OCI-LY7 (cell line): ENCODE measurements around the gene SERTAD1. TPM values are rescaled to one million over a fixed set of nuclear protein-coding genes. Genes with fewer than 3 reads are reported as not detected.

ENCODE experiments used
- BruUV-seq: library from RNA; stranded (reverse); fragments of 400-500 nt; replicated peaks from 2 replicates; lab custom pipeline; 2021; lab: Mats Ljungman, UMichigan
- CTCF ChIA-PET: fragments of 300-600 bp; sonication (Branson Sonifier 250); formaldehyde crosslinking; loops from one replicate; lab custom pipeline; 2022; ENCODE audit warnings: antibody characterized with exemption; ENCODE audit not compliant: unreplicated experiment; lab: Charles Lee
- POLR2A ChIA-PET: fragments of 300-600 bp; sonication (Branson Sonifier 250); formaldehyde crosslinking; loops from one replicate; lab custom pipeline; 2022; ENCODE audit warnings: antibody characterized with exemption; lab: Charles Lee
- DNase-seq: peaks from one replicate; pipeline ENCODE4 v3.0.0-alpha.2; 2015; ENCODE audit warnings: low spot score
- H2AFZ ChIP-seq: fragments of 200-600 bp; sonication (generic), shearing (Covaris generic); 2 replicates; pipeline ENCODE4 v1.6.1; 2014; ENCODE audit warnings: mild to moderate bottlenecking, antibody characterized with exemption, low read length, moderate library complexity
- H3K27ac ChIP-seq: fragments of 200-600 bp; sonication (generic); 2 replicates; pipeline ENCODE4 v1.5.1; 2014; ENCODE audit warnings: mixed run types, low read depth, mild to moderate bottlenecking, moderate library complexity, low read length, inconsistent platforms; ENCODE audit not compliant: poor library complexity, severe bottlenecking
- H3K36me3 ChIP-seq: fragments of 200-600 bp; sonication (generic); 2 replicates; pipeline ENCODE4 v1.6.1; 2014; ENCODE audit warnings: mild to moderate bottlenecking, antibody characterized with exemption, low read length, moderate library complexity, mixed read lengths; ENCODE audit not compliant: insufficient read depth
- H3K4me1 ChIP-seq: fragments of 200-600 bp; sonication (generic); 2 replicates; pipeline ENCODE4 v1.5.1; 2014; ENCODE audit warnings: mild to moderate bottlenecking, low read length; ENCODE audit not compliant: insufficient read depth, poor library complexity, severe bottlenecking
- H3K4me2 ChIP-seq: fragments of 200-600 bp; sonication (generic); 2 replicates; pipeline ENCODE4 v1.6.1; 2014; ENCODE audit warnings: mild to moderate bottlenecking, low read length
- H3K4me3 ChIP-seq: fragments of 200-600 bp; sonication (generic); 2 replicates; pipeline ENCODE4 v1.5.1; 2014; ENCODE audit warnings: mild to moderate bottlenecking, low read depth, low read length; ENCODE audit not compliant: poor library complexity, severe bottlenecking
- H3K79me2 ChIP-seq: fragments of 200-600 bp; sonication (generic); 2 replicates; pipeline ENCODE4 v1.6.1; 2016; ENCODE audit warnings: low read depth, mild to moderate bottlenecking, low read length, moderate library complexity, mixed read lengths; ENCODE audit not compliant: insufficient read depth
- H3K9me2 ChIP-seq: fragments of 200-600 bp; sonication (generic); 2 replicates; pipeline ENCODE4 v1.6.1; 2016; ENCODE audit warnings: mild to moderate bottlenecking, low read length, mixed read lengths; ENCODE audit not compliant: insufficient read depth
- H3K9me3 ChIP-seq: fragments of 200-600 bp; sonication (generic); 2 replicates; pipeline ENCODE4 v1.6.1; 2014; ENCODE audit warnings: mild to moderate bottlenecking, mixed run types, low read length, mixed read lengths
- H4K20me1 ChIP-seq: fragments of 200-600 bp; sonication (generic); 2 replicates; pipeline ENCODE4 v1.6.1; 2014; ENCODE audit warnings: mild to moderate bottlenecking, antibody characterized with exemption, low read length, moderate library complexity, mixed read lengths; ENCODE audit not compliant: insufficient read depth
- EZH2phosphoT487 ChIP-seq: fragments of 200-600 bp; sonication (generic); IDR thresholded peaks from 2 replicates; pipeline ENCODE4 v1.6.1; 2018; ENCODE audit warnings: low read depth, borderline replicate concordance, mild to moderate bottlenecking, mixed run types, antibody characterized with exemption, low read length, moderate library complexity, mixed read lengths
- intact Hi-C: fragments of 100-400 bp; cut with micrococcal nuclease; formaldehyde crosslinking; loops from one replicate; pipeline ENCODE4 v1.10.0; 2022; ENCODE audit not compliant: unreplicated experiment
- total RNA-seq, 2 experiments: library from RNA; depleted of rRNA in 1 of 2; stranded (reverse); fragments of >200 nt in 1 of 2; shearing (Covaris generic) in 1 of 2; gene quantifications; 2 replicates each; pipeline ENCODE4 v1.2.3, GENCODE V29; 2014 to 2022
- TF ChIP-seq, protein P1 (sequence below): fragments of 200-600 bp; sonication (generic); conservative IDR thresholded peaks from 2 replicates; pipeline ENCODE4 v1.5.1; 2014; ENCODE audit warnings: mild to moderate bottlenecking, antibody characterized with exemption, low read length, moderate library complexity, mixed read lengths

Gene SERTAD1
- total RNA-seq, 2 experiments from 2014 or later: 5.7 to 6.1 TPM

DNA sequence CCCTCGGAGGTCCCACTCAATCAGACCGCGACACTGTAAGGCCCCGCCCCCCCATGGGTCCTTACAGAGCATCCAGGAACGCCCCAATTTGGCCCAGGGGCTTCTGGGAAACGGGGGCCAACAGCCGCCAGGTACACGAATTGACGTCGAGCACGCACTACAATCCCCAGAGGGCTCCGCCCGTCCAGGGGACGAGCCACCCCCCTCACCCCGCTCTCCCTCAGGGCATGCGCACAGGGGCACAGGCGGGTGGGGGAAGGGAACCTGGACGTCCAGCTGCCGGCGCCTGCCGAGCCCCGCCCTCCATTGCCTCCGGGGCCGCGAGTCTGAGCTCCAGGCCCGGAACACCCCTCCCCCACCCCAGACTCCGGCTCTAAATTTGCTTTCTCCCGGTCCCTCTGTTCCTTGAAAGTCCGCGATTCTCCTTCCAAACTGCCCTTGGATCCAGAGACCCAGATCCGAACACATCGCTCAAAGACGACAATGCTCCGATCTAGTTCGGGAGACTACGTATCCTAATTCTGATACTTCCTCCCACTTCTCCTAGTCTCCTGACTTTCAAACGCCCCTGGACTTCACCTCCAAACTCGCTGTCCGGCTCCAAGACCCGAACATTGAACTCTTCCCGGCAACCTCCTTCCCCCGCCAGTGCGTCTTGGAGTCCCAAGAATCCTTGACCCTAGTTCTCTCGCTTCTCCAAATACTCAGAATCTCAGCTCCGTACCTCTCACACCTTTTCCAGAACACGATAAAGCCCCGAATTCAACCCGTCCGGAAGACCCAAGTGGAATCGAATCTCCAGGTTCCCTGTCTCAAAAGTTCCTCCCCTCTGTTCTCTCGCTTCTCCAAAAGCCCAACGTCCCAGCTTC lies 17.6 kb upstream of the SERTAD1 start:
- POLR2A ChIA-PET: interaction anchor here (0.6 to 1.6 kb wide), 13 partner anchors 9 to 157 kb away, joined by 3 to 8 read pairs (median 4); partner anchors contain the start of gene SERTAD1
- peak overlapping the region; percentile 91 for H3K4me2 ChIP-seq
- peaks cover 28% of the 10 kb centered on the region for H3K79me2 ChIP-seq
- no TSS peak for BruUV-seq
- H2AFZ ChIP-seq: peak overlapping the region; percentile 30; the same call in 1 of the 2 replicates
- peak overlapping the region; percentile 85 for H3K4me3 ChIP-seq
- H3K36me3 ChIP-seq: peaks cover 28% of the 10 kb centered on the region
- peak; percentile 100 for DNase-seq
- CTCF ChIA-PET: interaction anchor here (0.7 kb wide), 1 partner anchor 21 kb away, joined by 3 read pairs; no protein-coding TSS in a partner anchor
- intact Hi-C loops: loop anchor here (1.0 kb wide), 1 partner anchor 18 kb away; the partner anchor contains the start of gene SERTAD1
- no peaks in the 10 kb centered on the region for H3K9me2 ChIP-seq
- H3K4me1 ChIP-seq: peaks cover 21% of the 10 kb centered on the region
- no peak for TF ChIP-seq EZH2phosphoT487
- TF ChIP-seq, protein P1, sequence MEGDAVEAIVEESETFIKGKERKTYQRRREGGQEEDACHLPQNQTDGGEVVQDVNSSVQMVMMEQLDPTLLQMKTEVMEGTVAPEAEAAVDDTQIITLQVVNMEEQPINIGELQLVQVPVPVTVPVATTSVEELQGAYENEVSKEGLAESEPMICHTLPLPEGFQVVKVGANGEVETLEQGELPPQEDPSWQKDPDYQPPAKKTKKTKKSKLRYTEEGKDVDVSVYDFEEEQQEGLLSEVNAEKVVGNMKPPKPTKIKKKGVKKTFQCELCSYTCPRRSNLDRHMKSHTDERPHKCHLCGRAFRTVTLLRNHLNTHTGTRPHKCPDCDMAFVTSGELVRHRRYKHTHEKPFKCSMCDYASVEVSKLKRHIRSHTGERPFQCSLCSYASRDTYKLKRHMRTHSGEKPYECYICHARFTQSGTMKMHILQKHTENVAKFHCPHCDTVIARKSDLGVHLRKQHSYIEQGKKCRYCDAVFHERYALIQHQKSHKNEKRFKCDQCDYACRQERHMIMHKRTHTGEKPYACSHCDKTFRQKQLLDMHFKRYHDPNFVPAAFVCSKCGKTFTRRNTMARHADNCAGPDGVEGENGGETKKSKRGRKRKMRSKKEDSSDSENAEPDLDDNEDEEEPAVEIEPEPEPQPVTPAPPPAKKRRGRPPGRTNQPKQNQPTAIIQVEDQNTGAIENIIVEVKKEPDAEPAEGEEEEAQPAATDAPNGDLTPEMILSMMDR: no peak
- H4K20me1 ChIP-seq: no peaks in the 10 kb centered on the region
- H3K9me3 ChIP-seq: no peaks in the 10 kb centered on the region
- H3K27ac ChIP-seq: peak overlapping the region; percentile 88

DNA sequence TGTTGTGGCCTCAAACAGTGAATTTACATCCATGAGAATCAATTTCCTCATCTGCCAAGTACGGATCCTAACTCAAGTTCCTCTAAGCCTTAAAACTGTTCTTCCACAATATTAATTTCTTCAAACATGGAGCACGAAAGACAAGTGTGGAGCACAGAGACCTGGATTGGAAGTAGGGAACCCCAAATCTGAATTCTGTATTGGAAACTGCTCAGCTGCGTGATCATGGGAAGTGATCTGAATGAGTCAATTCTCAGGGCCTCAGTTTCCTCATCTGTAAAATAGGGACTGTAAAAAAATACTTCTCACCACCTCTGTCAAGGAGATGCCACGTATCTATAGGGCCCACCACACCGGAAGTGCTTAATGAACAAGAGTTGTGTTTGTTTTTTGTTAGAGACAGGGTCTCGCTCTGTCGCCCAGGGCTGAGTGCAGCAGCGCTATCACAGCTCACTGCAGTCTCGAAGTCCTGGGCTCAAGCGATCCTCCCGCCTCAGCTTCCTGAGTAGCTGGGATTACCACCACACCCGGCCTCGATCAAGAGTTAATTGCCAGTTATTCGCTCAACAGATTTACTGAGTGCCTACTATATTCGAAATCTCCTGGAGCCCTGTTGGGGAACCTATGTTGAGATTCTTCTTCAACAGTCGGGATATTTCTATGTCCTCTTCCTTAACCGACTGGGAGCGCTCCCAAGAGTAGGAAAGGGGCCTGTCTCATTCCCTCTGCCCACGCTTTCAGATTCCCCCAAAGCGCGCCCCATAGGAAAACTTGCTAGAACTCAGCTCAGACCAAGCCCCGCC lies 16.7 kb upstream of the SERTAD1 start:
- H4K20me1 ChIP-seq: no peaks in the 10 kb centered on the region
- no peaks in the 10 kb centered on the region for H3K9me2 ChIP-seq
- peak; percentile 68 for DNase-seq
- no peaks in the 10 kb centered on the region for H3K9me3 ChIP-seq
- peaks cover 21% of the 10 kb centered on the region for H3K4me1 ChIP-seq
- BruUV-seq: TSS peak; percentile 75
- H3K36me3 ChIP-seq: peaks cover 28% of the 10 kb centered on the region
- TF ChIP-seq, protein P1: no peak
- peak overlapping the region; percentile 91 for H3K4me2 ChIP-seq
- intact Hi-C loops: loop anchor here (1.0 kb wide), 1 partner anchor 17 kb away; the partner anchor contains the start of gene SERTAD1
- peaks cover 28% of the 10 kb centered on the region for H3K79me2 ChIP-seq
- ChIA-PET POLR2A (interaction anchor here (0.6 to 1.6 kb wide), 9 partner anchors 10 to 95 kb away, joined by 3 to 8 read pairs (median 7); partner anchors contain the start of gene SERTAD1), CTCF (no interaction called here)
- peak overlapping the region; percentile 85 for H3K4me3 ChIP-seq
- H3K27ac ChIP-seq: peak overlapping the region; percentile 70
- H2AFZ ChIP-seq: peak overlapping the region; percentile 16; the same call in 1 of the 2 replicates
